ENCODE measurements around the gene RUVBL1.
A peak's percentile ranks its signal among the peaks of the same experiment; 100 is the strongest.

The RUVBL1 gene

DNA sequence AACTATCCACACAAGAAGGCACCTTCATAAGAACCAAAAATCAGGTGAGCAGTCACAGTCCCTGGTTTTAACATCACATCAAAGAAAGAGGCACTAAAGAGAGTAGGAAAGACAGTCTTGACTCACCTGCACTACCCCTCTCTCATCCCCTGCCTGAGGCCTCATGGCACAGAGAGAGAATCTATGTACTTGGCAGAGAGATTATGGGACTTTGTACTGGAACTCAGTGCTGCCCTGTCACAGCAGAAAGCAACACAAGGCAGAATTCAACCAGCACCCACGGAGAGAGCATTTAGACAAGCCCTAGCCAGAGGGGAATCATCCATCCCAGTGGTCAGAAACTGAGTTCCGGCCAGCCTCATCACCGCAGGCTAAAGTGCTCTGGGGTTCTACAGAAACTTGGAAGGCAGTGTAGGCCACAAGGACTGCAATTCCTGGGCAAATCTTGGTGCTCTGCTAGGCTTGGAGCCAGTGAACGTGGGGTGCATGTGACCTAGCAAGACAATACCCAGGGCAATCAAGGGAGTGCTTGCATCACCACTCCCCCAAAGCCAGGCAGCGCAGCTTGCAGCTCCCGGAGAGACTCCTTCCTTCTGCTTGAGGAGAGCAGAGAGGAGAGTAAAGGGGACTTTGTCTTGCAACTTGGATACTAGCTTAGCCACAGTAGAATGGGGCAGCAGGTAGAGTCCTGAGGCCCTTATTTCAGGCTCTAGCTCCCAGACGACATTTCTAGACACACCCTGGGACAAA, 8.5 kb upstream of the RUVBL1 start:
- DNase-seq, result no peak

DNA sequence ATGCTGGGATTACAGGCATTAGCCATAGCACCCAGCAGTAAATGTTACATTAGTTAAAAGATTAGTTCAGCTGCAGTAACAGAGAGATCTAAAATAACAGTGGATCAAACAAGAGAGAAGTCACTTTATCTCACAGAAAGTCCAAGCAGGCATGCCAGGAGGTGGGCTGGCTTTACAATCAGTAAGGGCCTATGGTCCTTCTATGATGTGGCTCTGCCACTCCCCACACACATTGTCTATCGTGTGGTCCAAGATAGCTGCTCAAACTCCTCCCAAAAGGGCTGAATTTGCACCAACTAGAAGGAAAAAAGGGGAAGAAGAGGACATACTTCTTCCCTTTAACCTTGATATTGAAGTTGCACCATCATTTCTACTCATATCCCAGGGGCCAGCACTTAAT, 4.6 kb upstream of the RUVBL1 start:
- DNase-seq, result no peak

GRCh38 chr3:128127236-128127635, 3.6 kb upstream of the RUVBL1 start:
- DNase-seq, result no peak

DNA sequence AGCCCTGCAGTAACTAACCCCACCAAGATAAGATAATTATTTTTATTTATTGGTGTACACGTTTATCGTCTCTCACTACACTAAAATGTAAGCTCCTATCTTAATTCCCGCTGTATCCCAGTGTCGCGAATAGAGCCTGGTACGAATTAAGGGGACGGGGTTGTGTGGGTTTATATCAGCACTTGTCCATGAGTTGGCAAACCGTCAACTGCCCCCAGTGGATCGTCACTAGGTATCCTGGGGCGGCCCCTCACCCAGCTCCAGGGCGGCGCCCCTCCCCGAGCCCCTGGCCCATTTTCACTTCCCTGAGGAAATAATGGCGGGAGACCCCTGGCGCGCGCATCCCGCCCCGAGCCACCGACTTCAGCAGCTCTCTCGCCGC, 465 bp downstream of the RUVBL1 start:
- DNase-seq, result no peak

DNA sequence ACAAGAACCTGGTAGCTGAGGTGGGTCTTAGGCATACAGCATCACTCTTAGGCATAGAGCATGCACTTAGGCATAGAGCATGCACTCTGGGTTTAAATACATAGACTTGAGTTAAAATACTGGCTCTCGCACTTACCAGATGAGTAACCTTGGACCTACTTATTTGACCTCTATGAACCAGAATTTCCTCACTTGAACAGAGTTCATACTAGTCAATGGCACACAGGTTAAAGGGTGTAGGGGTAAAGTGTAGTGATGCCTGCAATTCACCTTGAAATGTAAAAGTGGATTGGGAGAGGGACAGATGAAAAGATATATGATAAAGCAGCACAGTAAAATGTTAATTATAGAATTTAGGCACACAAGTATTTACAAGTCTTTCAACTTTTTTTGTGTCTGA, 1.6 kb downstream of the RUVBL1 start:
- DNase-seq, result no peak

GRCh38 chr3:128113817-128114794, 9.5 kb downstream of the RUVBL1 start:
- no peak for DNase-seq

- DNase-seq, result no peak
Observed at GRCh38 chr3:128112357-128112968, 11.1 kb downstream of the RUVBL1 start.

DNA sequence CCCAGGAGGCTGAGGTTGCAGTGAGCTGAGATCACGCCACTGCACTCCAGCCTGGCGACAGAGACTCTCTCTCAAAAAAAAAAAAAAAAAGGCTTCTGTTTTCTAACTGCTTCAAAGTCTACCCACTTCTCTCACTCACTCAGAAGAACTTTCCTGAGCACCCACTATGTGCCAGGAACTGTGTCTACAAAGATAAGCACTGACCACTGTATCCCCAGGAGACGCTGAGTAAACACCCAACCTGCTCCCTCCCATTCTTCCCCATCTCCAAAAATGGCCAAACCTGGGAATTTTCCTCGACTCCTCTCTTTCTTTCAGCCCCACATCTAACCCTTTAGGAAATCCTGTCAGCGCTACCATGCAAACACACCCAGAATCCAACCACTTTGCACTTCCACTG, 12.5 kb downstream of the RUVBL1 start:
- no peak for DNase-seq

DNA sequence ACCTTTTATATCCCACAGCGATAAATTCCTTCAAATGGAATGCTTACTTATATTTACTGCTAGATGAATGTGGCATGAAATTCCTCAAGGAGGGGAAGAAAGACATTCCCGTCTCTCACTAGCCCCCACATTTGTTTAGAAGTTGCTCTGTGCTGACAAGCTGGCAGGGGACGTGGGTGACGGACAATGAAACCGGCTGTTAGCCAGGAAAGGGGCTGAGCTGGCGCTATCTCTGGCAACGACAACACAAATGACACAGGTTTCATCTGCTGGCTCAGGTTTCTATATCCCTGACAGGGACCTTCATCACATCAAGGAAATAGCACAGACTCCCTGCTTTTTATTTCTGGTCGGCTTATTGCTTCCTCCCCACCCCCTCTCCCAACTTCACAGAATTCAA, 15.8 kb downstream of the RUVBL1 start:
- no peak for DNase-seq

- no peak for DNase-seq
Observed at GRCh38 chr3:128103136-128103676, 20.4 kb downstream of the RUVBL1 start.

- DNase-seq, result no peak
Observed at GRCh38 chr3:128100638-128101037, 23.0 kb downstream of the RUVBL1 start.

DNA sequence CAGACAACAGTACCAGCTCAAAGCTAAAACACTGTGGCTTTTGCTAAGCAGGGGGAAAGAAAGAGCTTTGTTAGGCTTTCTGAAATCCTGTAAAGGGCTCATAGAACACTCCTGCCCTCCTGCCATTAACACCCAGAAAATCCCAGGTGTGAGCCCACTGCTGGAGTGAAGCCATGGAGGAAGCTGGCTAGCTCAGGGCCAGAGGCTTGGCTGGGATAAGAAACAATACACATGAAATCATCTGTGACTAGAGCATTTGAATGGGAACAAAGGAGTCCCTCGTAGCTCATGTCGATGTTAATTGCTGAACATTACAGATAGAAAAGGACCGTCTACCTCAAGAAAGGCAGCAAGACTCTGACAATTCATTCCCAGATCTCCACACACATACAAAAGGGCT, 23.5 kb downstream of the RUVBL1 start:
- no peak for DNase-seq

- no peak for DNase-seq
Observed at GRCh38 chr3:128098234-128098633, 25.4 kb downstream of the RUVBL1 start.

GRCh38 chr3:128095222-128095703, 28.3 kb downstream of the RUVBL1 start:
- peak; percentile 9 to 11 for DNase-seq

DNA sequence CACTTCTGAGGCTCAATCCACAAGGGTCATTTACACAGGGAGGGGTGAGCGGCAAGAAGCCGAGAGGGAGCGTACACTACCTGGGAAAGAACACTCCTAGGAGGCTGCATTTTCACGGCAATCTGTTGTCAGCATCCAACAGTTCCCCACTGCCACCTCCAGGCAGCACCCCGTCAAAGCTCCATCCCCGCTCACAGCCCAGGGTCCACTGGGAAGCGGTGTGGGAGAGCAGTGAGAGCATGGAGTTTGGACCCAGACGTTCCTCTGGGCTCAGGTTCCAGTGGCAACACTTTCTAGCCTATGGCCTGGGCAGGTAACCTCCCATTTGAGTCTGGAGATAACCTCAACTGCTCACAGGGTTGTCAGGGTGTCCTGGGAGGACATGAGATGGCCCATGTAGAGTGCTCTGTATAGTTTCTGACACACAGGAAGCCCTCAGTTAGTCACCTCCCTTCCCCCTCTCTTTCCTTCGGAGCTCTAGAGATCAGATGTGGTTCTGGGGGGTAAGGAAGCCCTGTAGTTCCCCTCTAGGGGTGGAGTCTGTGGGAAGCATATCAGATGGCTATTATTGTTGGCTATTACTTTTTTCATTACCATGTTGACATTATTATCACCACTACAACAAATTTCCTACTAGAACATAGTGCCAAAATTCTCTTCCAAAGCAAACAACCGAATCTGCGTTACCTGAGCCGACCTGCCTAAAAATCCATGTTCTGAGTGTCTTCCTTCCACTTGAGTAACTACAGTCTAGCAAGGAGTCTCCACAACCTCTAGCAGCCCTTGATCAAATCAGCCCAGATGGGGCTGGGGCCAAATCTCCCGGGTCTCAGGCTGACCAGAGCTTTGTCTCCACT, 29.1 kb downstream of the RUVBL1 start:
- no peak for DNase-seq

DNA sequence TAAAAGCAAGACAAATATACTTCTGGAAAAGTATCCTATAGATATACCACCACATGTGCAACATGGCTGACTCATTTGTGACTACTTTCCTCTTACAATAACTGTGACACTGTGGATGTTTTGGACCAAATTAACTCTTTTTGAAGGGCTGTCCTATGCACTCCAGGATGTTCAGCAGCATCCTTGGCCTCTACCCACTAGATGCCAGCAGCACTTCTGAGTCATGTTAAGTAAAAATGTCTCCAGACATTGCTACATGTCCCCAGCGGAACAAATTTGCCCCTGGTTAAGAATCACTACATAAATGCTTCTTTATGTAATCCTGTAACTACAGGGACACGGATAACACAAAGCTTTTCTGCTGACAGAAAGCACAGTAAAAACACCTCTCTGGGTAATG, 32.0 kb downstream of the RUVBL1 start:
- DNase-seq, result no peak

- no peak for DNase-seq
Observed at GRCh38 chr3:128089135-128089534, 34.5 kb downstream of the RUVBL1 start.

- DNase-seq, result no peak
Observed at GRCh38 chr3:128084675-128085021, 39.0 kb downstream of the RUVBL1 start.

GRCh38 chr3:128083980-128084674, 39.5 kb downstream of the RUVBL1 start:
- no peak for DNase-seq

DNA sequence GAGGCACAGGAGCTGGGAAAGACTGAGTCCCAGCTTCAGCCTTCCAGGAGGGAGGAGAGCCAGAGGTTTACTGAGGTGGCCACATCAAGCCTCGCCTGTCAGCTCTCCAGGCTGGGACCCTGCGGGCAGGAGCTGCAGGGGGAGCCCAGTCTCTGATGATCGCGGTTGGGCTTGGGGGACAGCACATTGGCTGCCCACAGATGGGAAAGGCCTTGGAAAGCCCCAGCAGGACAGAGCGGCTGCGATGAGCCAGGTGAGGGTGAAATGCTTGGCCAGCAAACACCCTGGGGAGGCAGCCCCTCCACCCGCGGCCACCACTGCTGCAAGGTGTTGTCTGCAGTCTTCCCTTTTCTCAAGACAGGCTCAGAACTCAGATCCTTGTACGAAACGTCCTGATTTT, 40.2 kb downstream of the RUVBL1 start:
- DNase-seq, result no peak

DNA sequence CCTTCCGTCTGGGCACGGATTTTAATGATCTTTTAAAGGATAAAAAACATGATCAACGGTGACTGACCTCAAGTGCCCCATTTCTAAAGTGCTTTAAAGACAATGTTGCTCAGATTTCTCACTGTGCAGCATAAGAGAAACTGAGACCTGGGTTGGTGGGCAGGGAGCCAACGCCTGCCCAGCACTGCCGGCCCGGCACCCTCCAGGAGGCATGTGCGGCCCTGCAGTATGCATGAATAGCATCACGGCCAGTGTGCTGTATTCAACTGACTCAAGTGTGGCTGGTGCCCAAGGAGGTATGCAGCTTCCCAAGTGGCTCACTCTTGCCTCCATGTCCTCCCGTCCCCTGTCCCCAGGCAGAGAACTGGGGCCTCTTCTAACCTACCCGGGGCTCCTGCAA, 41.1 kb downstream of the RUVBL1 start:
- DNase-seq, result no peak

DNA sequence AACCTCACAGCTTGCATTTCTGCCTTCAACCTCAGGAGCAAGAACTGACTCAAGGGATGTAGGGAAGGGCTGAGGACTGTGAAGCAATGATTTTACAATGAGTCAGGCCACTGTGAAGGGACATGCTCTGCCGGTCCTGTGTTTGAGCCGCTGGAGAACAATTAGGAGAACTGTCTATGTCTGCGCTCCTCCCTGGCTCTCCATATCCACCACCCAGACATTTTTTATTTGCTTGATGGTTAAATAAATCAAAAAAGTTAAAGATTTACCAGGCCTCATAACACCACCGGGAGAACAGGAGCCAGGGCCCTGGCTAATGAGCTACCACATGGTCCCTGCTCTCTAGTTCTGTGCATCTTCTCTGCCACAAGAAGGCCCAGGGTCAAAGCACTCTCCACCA, 41.8 kb downstream of the RUVBL1 start:
- DNase-seq, result no peak
